ENCODE data around the gene FOXK2. TPM values are rescaled to one million over a fixed set of nuclear protein-coding genes. Genes with fewer than 3 reads are reported as not detected.

Gene FOXK2
- total and polyA plus RNA-seq, 8 donors: 17.7 to 27.9 (median 19.8) TPM

DNA sequence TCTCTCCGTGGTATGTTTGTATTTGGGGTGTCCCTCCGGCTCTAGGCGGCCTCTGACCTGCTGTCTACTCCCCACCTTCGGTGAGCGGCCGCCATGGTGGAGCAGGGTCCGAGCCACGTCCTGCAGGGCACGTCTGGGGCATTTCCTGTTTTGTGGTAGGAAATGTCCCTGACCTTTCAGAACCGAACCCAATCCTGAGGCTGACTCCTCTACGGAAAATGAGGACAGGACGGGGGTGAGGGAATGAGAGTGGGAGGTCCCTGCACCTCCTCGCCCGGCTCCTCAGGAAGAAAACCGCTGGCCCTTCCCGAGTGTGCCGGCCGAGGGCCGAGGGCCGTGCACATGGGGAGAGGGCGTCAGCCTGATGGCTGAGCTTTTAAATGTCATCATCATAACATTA lies 83.0 kb downstream of the FOXK2 start:
- no peaks in the 10 kb centered on the region for H3K9me3 ChIP-seq
- H3K27ac ChIP-seq: no peak overlapping the region
- TF ChIP-seq, protein P1, sequence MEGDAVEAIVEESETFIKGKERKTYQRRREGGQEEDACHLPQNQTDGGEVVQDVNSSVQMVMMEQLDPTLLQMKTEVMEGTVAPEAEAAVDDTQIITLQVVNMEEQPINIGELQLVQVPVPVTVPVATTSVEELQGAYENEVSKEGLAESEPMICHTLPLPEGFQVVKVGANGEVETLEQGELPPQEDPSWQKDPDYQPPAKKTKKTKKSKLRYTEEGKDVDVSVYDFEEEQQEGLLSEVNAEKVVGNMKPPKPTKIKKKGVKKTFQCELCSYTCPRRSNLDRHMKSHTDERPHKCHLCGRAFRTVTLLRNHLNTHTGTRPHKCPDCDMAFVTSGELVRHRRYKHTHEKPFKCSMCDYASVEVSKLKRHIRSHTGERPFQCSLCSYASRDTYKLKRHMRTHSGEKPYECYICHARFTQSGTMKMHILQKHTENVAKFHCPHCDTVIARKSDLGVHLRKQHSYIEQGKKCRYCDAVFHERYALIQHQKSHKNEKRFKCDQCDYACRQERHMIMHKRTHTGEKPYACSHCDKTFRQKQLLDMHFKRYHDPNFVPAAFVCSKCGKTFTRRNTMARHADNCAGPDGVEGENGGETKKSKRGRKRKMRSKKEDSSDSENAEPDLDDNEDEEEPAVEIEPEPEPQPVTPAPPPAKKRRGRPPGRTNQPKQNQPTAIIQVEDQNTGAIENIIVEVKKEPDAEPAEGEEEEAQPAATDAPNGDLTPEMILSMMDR (IDR thresholded peaks at IDR 0.05): no peak
- ATAC-seq (no peak), DNase-seq (no peak), FAIRE-seq (no peak)
- H3K4me1 ChIP-seq: no peaks in the 10 kb centered on the region
- intact Hi-C loops (cut with DNase I): no loop called here
- WGBS, 2 donors: 87 to 91% methylated on average over 21 of the region's 21 CpGs
- H3K4me3 ChIP-seq: no peak overlapping the region
- H3K36me3 ChIP-seq: peaks cover 5 to 33% (median 14%) of the 10 kb centered on the region in 3 donors
- H3K27me3 ChIP-seq: no peaks in the 10 kb centered on the region

DNA sequence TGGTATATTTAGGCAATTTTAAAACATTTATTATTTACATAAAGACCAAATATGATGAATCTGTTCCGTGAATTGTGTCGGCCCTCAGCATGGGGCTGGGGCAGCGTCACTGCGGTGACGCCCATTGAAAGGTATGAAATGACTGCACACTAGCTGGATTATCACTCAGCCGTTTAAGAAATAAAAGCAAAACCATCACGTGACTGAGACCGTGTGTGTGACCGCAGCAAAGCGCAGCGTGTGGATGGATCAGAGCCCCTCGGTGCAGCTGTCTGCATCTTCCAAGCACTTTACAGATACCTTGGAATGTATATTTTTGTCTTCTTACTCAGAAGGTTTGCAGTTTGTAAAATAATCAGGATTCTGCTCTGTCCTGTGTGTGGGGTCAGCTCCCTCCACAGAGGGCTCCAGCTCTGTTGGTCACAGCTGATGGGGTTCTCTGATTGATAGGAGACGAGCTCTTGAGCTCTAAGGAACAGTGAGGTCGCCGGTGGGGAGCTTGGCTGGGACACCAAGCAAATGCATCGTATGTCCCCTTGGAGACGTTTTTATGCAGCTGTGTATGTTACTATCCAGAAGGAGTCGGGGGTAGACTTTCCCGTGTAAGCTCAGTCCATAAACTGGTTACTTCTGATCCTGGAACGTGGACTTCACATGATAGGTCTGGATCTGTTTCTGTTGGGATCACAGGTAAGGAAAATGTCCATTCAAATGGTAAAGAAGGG lies 83.6 kb downstream of the FOXK2 start:
- FAIRE-seq (no peak), DNase-seq (no peak), ATAC-seq (no peak)
- WGBS, 2 donors: 88 to 89% methylated on average over 20 of the region's 20 CpGs
- Histone ChIP-seq H3K9me3 (no peaks in the 10 kb centered on the region), H3K4me3 (no peak overlapping the region), H3K4me1 (no peaks in the 10 kb centered on the region), H3K27ac (no peak overlapping the region), H3K36me3 (peaks cover 5 to 33% (median 14%) of the 10 kb centered on the region in 3 donors), H3K27me3 (no peaks in the 10 kb centered on the region)
- TF ChIP-seq, protein P1 (IDR thresholded peaks at IDR 0.05): no peak
- intact Hi-C loops (cut with DNase I): no loop called here

DNA sequence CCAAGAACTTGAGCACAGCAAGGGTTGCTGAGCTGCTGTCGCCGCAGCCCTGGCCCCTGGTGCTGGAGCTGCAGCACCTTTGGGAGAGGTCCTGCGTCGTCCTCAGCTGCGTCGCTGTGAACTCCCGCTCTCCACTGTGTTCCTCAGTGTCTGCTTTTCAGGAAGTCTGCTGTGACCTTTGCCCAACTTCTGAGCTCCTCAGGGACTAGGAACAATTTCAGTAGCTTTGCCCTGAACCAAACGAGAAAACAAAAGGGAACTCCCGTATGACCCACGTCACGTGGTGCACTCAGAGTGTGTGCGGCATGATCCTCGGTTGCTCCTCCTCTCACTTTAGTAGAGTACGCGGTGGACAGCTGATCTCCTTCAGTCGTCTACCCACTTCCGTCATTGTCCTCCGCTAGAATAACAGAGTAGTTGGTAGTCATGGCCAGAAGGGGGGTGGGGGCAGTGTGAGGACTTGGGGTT lies 84.5 kb downstream of the FOXK2 start:
- Histone ChIP-seq H3K4me3 (no peak overlapping the region), H3K27me3 (no peaks in the 10 kb centered on the region), H3K36me3 (peaks cover 5 to 33% (median 14%) of the 10 kb centered on the region in 3 donors), H3K4me1 (no peaks in the 10 kb centered on the region), H3K9me3 (no peaks in the 10 kb centered on the region), H3K27ac (no peak overlapping the region)
- DNase-seq (peak in 1 of 6 donors; percentile 56), FAIRE-seq (no peak), ATAC-seq (peak in 3 of 4 donors; percentile 21 to 76 (median 55))
- TF ChIP-seq, protein P1 (IDR thresholded peaks at IDR 0.05): no peak
- WGBS, 2 donors: 85 to 87% methylated on average over 18 of the region's 18 CpGs
- intact Hi-C loops (cut with DNase I): no loop called here

DNA sequence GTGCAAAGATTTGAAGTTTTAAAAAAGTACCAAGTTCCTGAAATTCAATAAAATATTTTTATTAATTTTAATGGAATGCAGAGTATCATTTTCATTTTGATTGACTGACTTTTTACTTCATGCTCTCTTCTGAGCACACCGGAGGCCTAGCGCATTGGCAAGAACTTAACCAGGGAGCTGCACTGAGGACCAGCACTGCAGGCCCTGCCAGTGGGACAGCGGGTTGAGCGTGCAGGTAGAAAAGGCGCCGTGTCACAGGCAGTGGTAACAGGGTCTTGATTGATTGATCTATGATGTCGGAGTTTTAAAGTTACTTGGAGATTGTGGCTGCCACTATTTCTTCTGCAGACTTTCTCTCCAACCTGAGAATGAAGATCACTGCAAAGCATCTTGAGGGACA lies 85.0 kb downstream of the FOXK2 start:
- Histone ChIP-seq H3K9me3 (no peaks in the 10 kb centered on the region), H3K4me1 (no peaks in the 10 kb centered on the region), H3K4me3 (no peak overlapping the region), H3K27me3 (no peaks in the 10 kb centered on the region), H3K27ac (no peak overlapping the region), H3K36me3 (peaks cover 5 to 33% (median 14%) of the 10 kb centered on the region in 3 donors)
- FAIRE-seq (no peak), DNase-seq (no peak), ATAC-seq (no peak)
- intact Hi-C loops (cut with DNase I): no loop called here
- 96 to 97% methylated on average over 7 of the region's 7 CpGs for WGBS, 2 donors
- TF ChIP-seq, protein P1 (IDR thresholded peaks at IDR 0.05): no peak

DNA sequence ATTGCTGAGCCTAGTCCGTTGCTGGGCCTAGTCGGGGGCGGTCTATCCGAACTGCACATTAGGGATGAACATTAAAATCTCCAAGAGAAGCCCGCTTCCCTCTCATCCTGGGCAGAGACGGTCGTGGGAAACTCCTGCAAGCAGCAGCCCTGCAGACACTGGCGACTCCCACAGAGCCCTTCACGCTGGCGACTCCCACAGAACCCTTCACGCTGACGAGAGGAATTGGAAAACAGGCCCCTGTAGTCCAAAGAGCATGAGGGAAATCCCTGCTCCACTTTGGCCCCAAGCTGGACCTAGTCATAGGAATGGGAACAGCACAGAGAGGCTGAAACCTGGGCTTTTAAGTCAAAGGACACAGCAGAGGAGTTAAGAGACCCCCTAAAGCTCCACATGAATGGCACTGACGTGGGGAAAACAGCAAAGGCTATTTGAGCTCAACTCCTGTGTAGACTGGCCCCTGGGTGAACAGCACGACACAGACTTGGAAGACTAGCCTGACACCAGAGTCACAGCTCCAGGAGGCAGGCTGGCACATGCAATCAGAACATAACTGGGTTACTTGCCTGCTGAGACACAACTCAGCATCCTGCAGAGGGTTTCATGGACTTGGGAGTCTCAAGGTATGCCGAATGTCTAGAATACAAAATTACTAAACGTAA lies 86.5 kb downstream of the FOXK2 start:
- H3K4me1 ChIP-seq: no peaks in the 10 kb centered on the region
- 89 to 93% methylated on average over 16 of the region's 16 CpGs for WGBS, 2 donors

More for the DNA sequence above, 86.5 kb downstream of the FOXK2 start:
- no peak overlapping the region for H3K27ac ChIP-seq
- DNase-seq (no peak), ATAC-seq (no peak), FAIRE-seq (no peak)
- TF ChIP-seq, protein P1 (IDR thresholded peaks at IDR 0.05): no peak
- H3K36me3 ChIP-seq: peaks cover 5 to 33% (median 14%) of the 10 kb centered on the region in 3 donors
- H3K27me3 ChIP-seq: no peaks in the 10 kb centered on the region
- no peaks in the 10 kb centered on the region for H3K9me3 ChIP-seq
- intact Hi-C loops (cut with DNase I): no loop called here
- H3K4me3 ChIP-seq: no peak overlapping the region
